HepG2 (cell line): Measurements from ENCODE around the gene BCKDHA. TPM values are rescaled to one million over a fixed set of nuclear protein-coding genes. Genes with fewer than 3 reads are reported as not detected.

Source experiments
- ATRX ChIP-seq: sonication (generic); formaldehyde crosslinking; IDR thresholded peaks from 2 replicates; pipeline ENCODE4 v1.4.0; 2020; ENCODE audit warnings: missing genetic modification reagents, borderline replicate concordance
- KIAA2018 ChIP-seq: sonication (generic); formaldehyde crosslinking; IDR thresholded peaks from 2 replicates; pipeline ENCODE4 v1.5.0; 2020; ENCODE audit warnings: mild to moderate bottlenecking, missing genetic modification reagents, borderline replicate concordance
- MATR3 ChIP-seq: sonication (generic); formaldehyde crosslinking; IDR thresholded peaks from 2 replicates; pipeline ENCODE4 v1.4.0; 2020; ENCODE audit warnings: missing genetic modification reagents
- MIXL1 ChIP-seq: IDR thresholded peaks from 2 replicates; pipeline ENCODE4 v1.6.1; 2016
- NFAT5 ChIP-seq: sonication (generic); formaldehyde crosslinking; IDR thresholded peaks from 2 replicates; pipeline ENCODE4 v1.4.0; 2020; ENCODE audit warnings: missing genetic modification reagents
- RBFOX2 ChIP-seq: fragments of 200-400 bp; formaldehyde crosslinking; IDR thresholded peaks from 2 replicates; pipeline ENCODE4 v1.6.1; 2017; ENCODE audit warnings: low read depth, mild to moderate bottlenecking, low read length
- REL ChIP-seq: sonication (generic); formaldehyde crosslinking; conservative IDR thresholded peaks from 2 replicates; pipeline ENCODE4 v1.8.0; 2022; ENCODE audit warnings: mild to moderate bottlenecking, missing genetic modification reagents, moderate library complexity
- ZNF414 ChIP-seq: sonication (generic); formaldehyde crosslinking; IDR thresholded peaks from 2 replicates; pipeline ENCODE4 v1.5.0; 2020; ENCODE audit warnings: missing genetic modification reagents
- ZNF451 ChIP-seq: sonication (generic); formaldehyde crosslinking; IDR thresholded peaks from 2 replicates; pipeline ENCODE4 v1.5.0; 2020; ENCODE audit warnings: mild to moderate bottlenecking, missing genetic modification reagents
- ZNF569 ChIP-seq: sonication (generic); formaldehyde crosslinking; IDR thresholded peaks from 2 replicates; pipeline ENCODE4 v1.5.0; 2020; ENCODE audit warnings: mild to moderate bottlenecking, missing genetic modification reagents, moderate library complexity, borderline replicate concordance
- ZSCAN31 ChIP-seq: sonication (generic); formaldehyde crosslinking; IDR thresholded peaks from 2 replicates; pipeline ENCODE4 v1.5.0; 2020; ENCODE audit warnings: low read depth, mild to moderate bottlenecking, missing genetic modification reagents
- polyA plus RNA-seq, 8 experiments: library from polyadenylated mRNA; depleted of rRNA in 3 of 8; stranded (reverse) in 7 of 8; unstranded in 1 of 8; fragments of >200 nt; fragmentation: Illumina TruSeq in 4 of 8; extraction: Trizol in 4 of 8; gene quantifications; 2 replicates each; pipeline versions ENCODE4 v1.2.1 to v1.2.3, GENCODE V29; 2011 to 2016; ENCODE audit warnings: low read depth in 4 of 8, missing spikeins in 1 of 8, mixed read lengths in 1 of 8; ENCODE audit not compliant: insufficient read depth in 1 of 8
- total RNA-seq, 5 experiments: library from RNA; depleted of rRNA; stranded (reverse); fragments of >200 nt; fragmentation: Illumina TruSeq; extraction: Trizol; gene quantifications; 2 replicates each; pipeline ENCODE4 v1.2.3, GENCODE V29; 2016; ENCODE audit warnings: low read depth in 1 of 5
- TF ChIP-seq, protein P1 (sequence below): sonication (generic); formaldehyde crosslinking; IDR thresholded peaks from 2 replicates; pipeline ENCODE4 v1.4.0; 2020; ENCODE audit warnings: missing genetic modification reagents

Gene BCKDHA
- total and polyA plus RNA-seq, 2 of the 13 experiments (the other 11 are each of a cell fraction or from before 2014, with no cell fraction given), result 11.8 to 31.5 TPM

- TF ChIP-seq, protein P1, sequence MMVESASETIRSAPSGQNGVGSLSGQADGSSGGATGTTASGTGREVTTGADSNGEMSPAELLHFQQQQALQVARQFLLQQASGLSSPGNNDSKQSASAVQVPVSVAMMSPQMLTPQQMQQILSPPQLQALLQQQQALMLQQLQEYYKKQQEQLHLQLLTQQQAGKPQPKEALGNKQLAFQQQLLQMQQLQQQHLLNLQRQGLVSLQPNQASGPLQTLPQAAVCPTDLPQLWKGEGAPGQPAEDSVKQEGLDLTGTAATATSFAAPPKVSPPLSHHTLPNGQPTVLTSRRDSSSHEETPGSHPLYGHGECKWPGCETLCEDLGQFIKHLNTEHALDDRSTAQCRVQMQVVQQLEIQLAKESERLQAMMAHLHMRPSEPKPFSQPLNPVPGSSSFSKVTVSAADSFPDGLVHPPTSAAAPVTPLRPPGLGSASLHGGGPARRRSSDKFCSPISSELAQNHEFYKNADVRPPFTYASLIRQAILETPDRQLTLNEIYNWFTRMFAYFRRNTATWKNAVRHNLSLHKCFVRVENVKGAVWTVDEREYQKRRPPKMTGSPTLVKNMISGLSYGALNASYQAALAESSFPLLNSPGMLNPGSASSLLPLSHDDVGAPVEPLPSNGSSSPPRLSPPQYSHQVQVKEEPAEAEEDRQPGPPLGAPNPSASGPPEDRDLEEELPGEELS (CRISPR knock-in tag), result peak; percentile 42
- TF ChIP-seq ZNF414 (CRISPR knock-in tag) (no peak), MIXL1 (no peak), RBFOX2 (no peak; the same call in 1 of the 2 replicates), ZNF451 (CRISPR knock-in tag) (no peak), ATRX (no peak), NFAT5 (CRISPR knock-in tag) (no peak), ZSCAN31 (CRISPR knock-in tag) (no peak), ZNF569 (no peak), MATR3 (CRISPR knock-in tag) (no peak), KIAA2018 (CRISPR knock-in tag) (no peak), REL (CRISPR knock-in tag) (no peak)
Observed at GRCh38 chr19:41424335-41425173, 26.9 kb downstream of the BCKDHA start (continued).
